GM12892 (cell line): ENCODE data around the gene OSTN.
"Not testable (repeated sequence)": the region's sequence is repeated elsewhere in the genome, so short reads cannot be mapped to it uniquely, and the experiment has no call there.

Experiments used
- DNase-seq: peaks from one replicate; pipeline ENCODE4 v3.0.0; 2011; ENCODE audit not compliant: insufficient read length
- FAIRE-seq: peaks from 2 replicates; lab custom pipeline; 2011; peaks lifted over from hg19 to GRCh38; lab: Jason Lieb, UNC
- POLR2A ChIP-seq: IDR thresholded peaks from 2 replicates; pipeline ENCODE4 v1.6.1; 2011; ENCODE audit warnings: low read depth, low read length, control low read depth
- POLR2AphosphoS5 ChIP-seq: IDR thresholded peaks from 2 replicates; pipeline ENCODE4 v1.6.1; 2011; ENCODE audit warnings: low read depth, low read length, control low read depth
- TAF1 ChIP-seq: IDR thresholded peaks from 2 replicates; pipeline ENCODE4 v1.6.1; 2011; ENCODE audit warnings: low read depth, mild to moderate bottlenecking, control low read depth, low read length, borderline replicate concordance

The OSTN gene

GRCh38 chr3:191259486-191259885, 60.4 kb downstream of the OSTN start:
- FAIRE-seq = no peak
- TF ChIP-seq POLR2A = no peak
- DNase-seq = no peak

GRCh38 chr3:191260431-191261303, 61.6 kb downstream of the OSTN start:
- FAIRE-seq (no peak), DNase-seq (no peak)
- TF ChIP-seq POLR2AphosphoS5 (no peak), POLR2A (no peak), TAF1 (no peak)

GRCh38 chr3:191261304-191261638, 62.2 kb downstream of the OSTN start:
- FAIRE-seq (no peak), DNase-seq (no peak)
- no peak for TF ChIP-seq POLR2AphosphoS5
- no peak for TF ChIP-seq POLR2A
- no peak for TF ChIP-seq TAF1

GRCh38 chr3:191262650-191263049, 63.6 kb downstream of the OSTN start:
- FAIRE-seq (peak; percentile 73), DNase-seq (no peak)
- TF ChIP-seq POLR2AphosphoS5 (no peak), POLR2A (no peak), TAF1 (no peak)

- no peak for TF ChIP-seq POLR2A
- TF ChIP-seq POLR2AphosphoS5 = no peak
- no peak for TF ChIP-seq TAF1
- no peak for DNase-seq
- no peak for FAIRE-seq
Measured at GRCh38 chr3:191263365-191263764, 64.3 kb downstream of the OSTN start.

DNA sequence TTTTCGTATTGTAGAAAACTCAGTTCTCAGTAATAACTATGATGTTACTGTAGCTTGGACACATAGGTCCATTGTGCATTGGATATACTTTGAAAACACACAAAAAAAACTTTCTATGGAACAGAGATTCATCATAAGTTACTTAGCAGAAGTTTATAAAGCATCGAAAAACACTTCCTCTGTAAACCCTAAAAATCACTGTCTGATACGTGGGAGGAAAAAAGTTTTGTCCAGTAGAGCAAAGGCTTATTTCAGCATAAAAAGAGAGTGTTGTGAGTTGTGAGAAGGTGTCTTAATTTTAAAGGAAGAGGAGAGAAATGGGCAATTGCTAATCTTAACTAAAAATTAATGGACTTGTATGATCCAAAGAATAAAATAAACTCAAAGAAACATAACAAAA, 64.8 kb downstream of the OSTN start:
- FAIRE-seq = peak; percentile 63

GRCh38 chr3:191268737-191269136, 69.7 kb downstream of the OSTN start:
- FAIRE-seq (no peak), DNase-seq (no peak)
- TF ChIP-seq TAF1 (no peak), POLR2AphosphoS5 (no peak), POLR2A (no peak)

More for the DNA sequence above, 64.8 kb downstream of the OSTN start:
- TF ChIP-seq POLR2A (no peak), TAF1 (no peak), POLR2AphosphoS5 (no peak)
- no peak for DNase-seq

DNA sequence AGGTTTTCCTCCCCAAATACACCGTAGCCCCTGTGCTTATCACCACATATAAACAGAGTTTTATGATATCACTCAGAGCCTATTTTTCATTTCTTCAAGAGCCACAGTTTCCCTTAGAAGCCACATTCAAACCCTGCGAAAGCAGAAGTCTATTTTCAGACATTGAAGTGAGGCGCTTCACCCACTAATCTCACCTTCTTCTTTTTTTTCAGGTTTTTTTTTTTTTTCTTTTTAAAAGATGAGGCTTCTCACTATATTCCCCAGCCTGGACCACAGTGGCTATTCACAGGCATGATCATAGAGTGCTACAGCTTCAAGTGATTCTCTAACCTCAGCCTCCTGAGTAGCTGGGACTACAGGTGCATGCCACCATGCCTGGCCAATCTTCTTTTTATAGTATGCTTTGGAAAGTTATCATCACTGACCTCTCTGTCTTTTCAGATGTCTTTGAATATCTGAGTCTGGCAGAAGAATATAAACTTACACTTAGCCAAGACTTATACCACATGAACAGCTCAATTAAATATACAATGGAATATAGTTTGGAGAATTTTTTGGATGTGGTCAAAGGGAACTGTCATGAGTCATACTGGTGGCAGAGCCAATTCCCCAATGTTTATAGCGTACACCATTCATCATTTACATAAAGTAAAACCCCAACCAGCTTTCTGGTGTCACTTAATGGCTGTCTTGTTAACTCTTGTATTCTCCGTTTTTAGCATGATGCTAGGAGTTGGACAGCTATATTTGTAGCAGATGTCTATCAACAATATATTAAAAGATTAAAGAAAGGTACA, 70.4 kb downstream of the OSTN start:
- TF ChIP-seq TAF1 (no peak), POLR2AphosphoS5 (no peak), POLR2A (no peak)
- DNase-seq (no peak), FAIRE-seq (peak; percentile 86)

DNA sequence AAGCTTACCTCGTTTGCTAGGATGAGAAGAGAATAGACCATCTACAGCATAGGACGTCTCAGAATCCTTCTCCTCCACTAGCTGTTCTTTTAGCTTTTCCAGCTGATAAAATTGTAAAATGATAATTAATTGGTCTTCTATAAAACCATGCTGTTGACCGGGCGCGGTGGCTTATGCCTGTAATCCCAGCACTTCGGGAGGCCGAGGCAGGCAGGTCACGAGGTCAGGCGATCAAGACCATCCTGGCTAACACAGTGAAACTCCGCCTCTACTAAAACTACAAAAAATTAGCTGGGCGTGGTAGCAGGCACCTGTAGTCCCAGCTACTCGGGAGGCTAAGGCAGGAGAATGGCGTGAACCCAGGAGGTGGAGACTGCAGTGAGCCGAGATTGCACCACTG, 76.2 kb downstream of the OSTN start:
- not testable (repeated sequence) for FAIRE-seq, DNase-seq

GRCh38 chr3:191275751-191276150, 76.7 kb downstream of the OSTN start:
- no peak for FAIRE-seq
- no peak for DNase-seq
- TF ChIP-seq POLR2AphosphoS5 (no peak), POLR2A (no peak), TAF1 (no peak)

GRCh38 chr3:191280111-191280510, 81.1 kb downstream of the OSTN start:
- DNase-seq (no peak), FAIRE-seq (no peak)
- TF ChIP-seq POLR2A (no peak), TAF1 (no peak), POLR2AphosphoS5 (no peak)

GRCh38 chr3:191280882-191281281, 81.8 kb downstream of the OSTN start:
- no peak for TF ChIP-seq POLR2A
- TF ChIP-seq TAF1 = no peak
- no peak for TF ChIP-seq POLR2AphosphoS5
- DNase-seq (no peak), FAIRE-seq (no peak)
